ENCODE measurements around the gene WDR82.

Gene WDR82

GRCh38 chr3:52248165-52248541, 30.3 kb downstream of the WDR82 start:
- no peaks in the 10 kb centered on the region for H3K4me1 Mint-ChIP-seq
- peaks cover 5% of the 10 kb centered on the region for H3K27me3 Mint-ChIP-seq (ENCODE audit: low read depth)
- no peaks in the 10 kb centered on the region for H3K9me3 Mint-ChIP-seq
- no peak overlapping the region for H3K4me3 Mint-ChIP-seq
- H3K36me3 Mint-ChIP-seq (ENCODE audit: low read depth) = peaks cover 24% of the 10 kb centered on the region
- H3K27ac Mint-ChIP-seq = peak overlapping the region in 1 of 3 experiments; percentile 31
- no peak for TF ChIP-seq CTCF (IDR thresholded peaks at IDR 0.05; ENCODE audit: unreplicated experiment in 3 of 3)

- H3K9me3 Mint-ChIP-seq = no peaks in the 10 kb centered on the region
- no peaks in the 10 kb centered on the region for H3K4me1 Mint-ChIP-seq
- TF ChIP-seq CTCF (IDR thresholded peaks at IDR 0.05; ENCODE audit: unreplicated experiment in 3 of 3) = no peak
- peaks cover 20% of the 10 kb centered on the region for H3K36me3 Mint-ChIP-seq (ENCODE audit: low read depth)
- peak overlapping the region; percentile 22 to 83 (median 67) for H3K4me3 Mint-ChIP-seq
- peaks cover 5% of the 10 kb centered on the region for H3K27me3 Mint-ChIP-seq (ENCODE audit: low read depth)
- peak overlapping the region in 1 of 3 experiments; percentile 31 for H3K27ac Mint-ChIP-seq
Observed at GRCh38 chr3:52247409-52248164, 30.9 kb downstream of the WDR82 start.

- Mint-ChIP-seq H3K27me3 (ENCODE audit: low read depth) (peaks cover 5% of the 10 kb centered on the region), H3K27ac (peak overlapping the region; percentile 30 to 44 (median 31)), H3K36me3 (ENCODE audit: low read depth) (peaks cover 15% of the 10 kb centered on the region), H3K4me3 (peak overlapping the region; percentile 80 to 83 (median 83)), H3K9me3 (no peaks in the 10 kb centered on the region), H3K4me1 (no peaks in the 10 kb centered on the region)
- no peak for TF ChIP-seq CTCF (IDR thresholded peaks at IDR 0.05; ENCODE audit: unreplicated experiment in 3 of 3)
Observed at GRCh38 chr3:52246728-52247408, 31.6 kb downstream of the WDR82 start.

DNA sequence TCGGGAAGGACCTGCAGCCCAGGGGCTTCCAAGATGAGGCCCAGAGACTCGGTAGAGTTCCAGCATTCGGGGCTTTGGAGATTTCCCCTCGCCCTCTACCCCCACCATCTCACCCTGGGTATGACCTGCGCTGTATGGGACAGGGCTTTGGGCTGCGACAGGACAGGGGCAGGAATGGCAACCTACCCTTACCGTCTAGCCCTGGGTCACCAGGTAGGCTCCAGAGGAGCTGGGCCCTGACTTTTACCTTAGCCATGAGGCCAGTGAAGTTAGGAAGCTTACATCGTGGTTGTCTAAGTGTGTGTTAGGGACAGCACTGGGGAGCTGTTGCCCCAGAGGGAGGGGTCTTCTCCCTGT, 32.2 kb downstream of the WDR82 start:
- H3K4me3 Mint-ChIP-seq = peak overlapping the region; percentile 80 to 83 (median 83)
- peaks cover 5% of the 10 kb centered on the region for H3K27me3 Mint-ChIP-seq (ENCODE audit: low read depth)
- peaks cover 13% of the 10 kb centered on the region for H3K36me3 Mint-ChIP-seq (ENCODE audit: low read depth)
- H3K9me3 Mint-ChIP-seq = no peaks in the 10 kb centered on the region
- H3K4me1 Mint-ChIP-seq = no peaks in the 10 kb centered on the region
- peak overlapping the region in 1 of 3 experiments; percentile 44 for H3K27ac Mint-ChIP-seq
- TF ChIP-seq CTCF (IDR thresholded peaks at IDR 0.05; ENCODE audit: unreplicated experiment in 3 of 3) = no peak

DNA sequence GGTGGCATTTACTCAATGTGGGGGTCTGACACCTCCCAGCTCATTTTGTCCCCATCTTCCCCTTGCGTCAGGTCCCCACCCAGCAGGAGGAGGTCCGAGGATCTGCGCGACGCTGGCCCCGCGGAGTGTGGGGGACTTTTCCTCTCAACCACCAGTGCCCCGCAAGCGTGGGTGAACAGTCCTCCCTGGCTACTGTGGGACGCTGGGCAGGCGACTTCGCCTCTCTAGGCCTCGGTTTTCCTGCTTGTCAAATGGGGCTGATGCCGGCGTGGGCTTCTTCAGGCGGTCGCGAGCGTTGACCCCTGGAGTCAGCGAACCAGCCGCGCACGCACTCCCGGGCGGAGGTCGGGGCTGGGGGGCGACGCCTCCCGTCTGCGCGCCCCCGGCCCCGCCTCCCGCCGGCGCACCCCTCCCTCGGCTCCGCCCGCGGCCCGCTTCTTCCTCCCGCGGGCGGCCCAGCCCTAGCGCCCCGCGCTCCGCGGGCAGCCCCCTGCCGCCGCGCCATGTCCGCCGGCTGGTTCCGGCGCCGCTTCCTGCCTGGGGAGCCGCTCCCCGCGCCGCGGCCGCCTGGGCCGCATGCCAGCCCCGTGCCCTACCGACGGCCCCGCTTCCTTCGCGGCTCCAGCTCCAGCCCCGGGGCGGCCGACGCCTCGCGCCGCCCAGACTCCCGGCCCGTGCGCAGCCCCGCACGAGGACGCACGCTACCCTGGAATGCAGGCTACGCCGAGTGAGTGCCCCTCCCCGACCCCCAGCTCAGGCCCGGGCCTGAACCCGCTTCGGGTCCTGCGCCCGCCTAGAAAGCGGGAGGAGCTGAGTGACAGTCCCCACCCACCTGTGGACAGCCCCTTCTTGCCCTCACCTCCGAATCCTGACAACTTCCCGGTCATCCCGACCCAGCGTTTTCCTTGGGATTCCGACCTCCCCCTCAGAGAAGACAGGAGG, 32.9 kb downstream of the WDR82 start, which contains the start of gene PPM1M:
Gene PPM1M (plus strand): TSS at position 438 of the 942 bp plus-strand sequence. CDS start 66 bp downstream, at position 504.
- H3K27me3 Mint-ChIP-seq (ENCODE audit: low read depth) = peaks cover 5% of the 10 kb centered on the region
- H3K27ac Mint-ChIP-seq = peak within 1 kb of the TSS in 2 of 3 experiments; percentile 30 to 44
- no peaks in the 10 kb centered on the region for H3K9me3 Mint-ChIP-seq
- TF ChIP-seq CTCF (IDR thresholded peaks at IDR 0.05; ENCODE audit: unreplicated experiment in 3 of 3) = no peak
- peaks cover 5% of the 10 kb centered on the region for H3K4me1 Mint-ChIP-seq
- H3K4me3 Mint-ChIP-seq = peak within 1 kb of the TSS; percentile 80 to 83 (median 83)
- H3K36me3 Mint-ChIP-seq (ENCODE audit: low read depth) = peaks cover 12% of the 10 kb centered on the region

All from nephron (organoid).